ES-I3 (cell line): ENCODE results near the gene FERMT3.

Experiments used
- H3K36me3 ChIP-seq: 2 replicates; pipeline ENCODE4 v1.6.1; 2013; ENCODE audit warnings: mild to moderate bottlenecking, low read length, control low read depth, moderate library complexity; ENCODE audit not compliant: insufficient read depth
- H3K4me1 ChIP-seq: 2 replicates; pipeline ENCODE4 v1.6.1; 2013; ENCODE audit warnings: mild to moderate bottlenecking, control low read depth, low read length; ENCODE audit not compliant: insufficient read depth
- H3K9ac ChIP-seq: 2 replicates; pipeline ENCODE4 v1.6.1; 2013; ENCODE audit warnings: low read depth, mild to moderate bottlenecking, low read length, moderate library complexity
- H3K9me3 ChIP-seq: 2 replicates; pipeline ENCODE4 v1.6.1; 2013; ENCODE audit warnings: mild to moderate bottlenecking, low read length, moderate library complexity; ENCODE audit not compliant: control insufficient read depth, insufficient read depth

FERMT3 gene

DNA sequence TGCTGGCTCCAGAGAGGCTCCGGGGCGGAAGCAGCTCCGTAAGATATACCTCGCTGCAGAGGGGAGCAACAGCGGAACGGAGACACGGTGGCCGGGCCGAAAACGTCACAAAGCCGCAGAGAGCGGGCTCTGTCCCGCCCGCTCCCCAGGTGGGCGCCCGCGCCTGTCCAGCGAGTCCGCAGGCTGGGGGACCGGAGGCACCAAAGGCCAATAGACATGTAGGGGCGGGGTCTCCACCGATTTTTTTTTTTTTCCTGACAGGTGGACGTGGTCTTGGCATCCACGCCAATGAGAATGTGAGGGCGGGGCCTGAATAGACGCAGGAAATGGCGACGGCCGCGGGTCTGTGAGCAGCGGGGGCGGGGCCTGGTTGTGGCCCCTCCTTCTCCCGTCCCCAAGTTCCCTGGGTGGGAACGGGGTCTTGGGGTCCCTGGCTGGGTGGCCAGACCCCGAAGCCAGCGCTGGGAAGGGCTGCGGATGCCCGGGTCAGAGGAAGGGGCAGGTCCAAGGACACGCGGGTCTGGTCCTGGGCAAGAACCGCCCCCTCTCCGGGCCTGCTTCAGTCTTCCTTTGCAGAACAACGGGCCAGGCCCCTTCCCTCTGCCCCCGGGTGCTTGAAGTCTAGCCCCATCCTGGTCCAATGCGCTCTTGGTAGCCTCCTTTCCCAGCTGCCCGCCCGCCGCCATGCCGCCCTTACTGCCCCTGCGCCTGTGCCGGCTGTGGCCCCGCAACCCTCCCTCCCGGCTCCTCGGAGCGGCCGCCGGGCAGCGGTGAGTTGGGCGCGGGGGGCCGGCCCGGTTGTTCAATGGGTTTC, 23.9 kb downstream of the FERMT3 start, which contains the start of gene DNAJC4:
Gene DNAJC4 (plus strand): TSS at position 378 of the 814 bp plus-strand sequence. CDS start 307 bp downstream, at position 685.
- H3K4me1 ChIP-seq = peaks cover 7% of the 10 kb centered on the region; the same call in 1 of the 2 replicates
- no peaks in the 10 kb centered on the region for H3K36me3 ChIP-seq
- peak within 1 kb of the TSS; percentile 75 for H3K9ac ChIP-seq
- H3K9me3 ChIP-seq = no peaks in the 10 kb centered on the region

DNA sequence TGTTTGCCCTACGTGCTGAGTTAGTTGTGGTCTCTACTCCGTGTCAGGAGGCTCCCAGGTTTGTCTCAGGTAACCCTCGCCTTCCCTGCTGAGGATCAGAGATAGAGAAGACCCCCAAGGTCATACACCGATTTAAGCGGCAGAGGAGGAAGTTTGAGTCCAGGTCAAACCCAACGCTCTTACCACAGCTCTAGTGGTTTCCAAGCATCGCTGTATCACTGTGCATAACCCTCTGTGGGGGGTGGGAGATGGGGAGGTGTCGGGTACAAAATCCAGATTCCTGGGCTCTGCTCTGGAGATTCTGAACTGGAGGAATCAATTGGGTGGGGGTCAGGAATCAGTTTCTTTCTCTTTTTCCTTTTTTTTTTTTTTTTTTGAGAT, 24.5 kb downstream of the FERMT3 start:
- no peaks in the 10 kb centered on the region for H3K36me3 ChIP-seq
- peak overlapping the region; percentile 75 for H3K9ac ChIP-seq
- H3K4me1 ChIP-seq = peaks cover 7% of the 10 kb centered on the region; the same call in 1 of the 2 replicates
- H3K9me3 ChIP-seq = no peaks in the 10 kb centered on the region

DNA sequence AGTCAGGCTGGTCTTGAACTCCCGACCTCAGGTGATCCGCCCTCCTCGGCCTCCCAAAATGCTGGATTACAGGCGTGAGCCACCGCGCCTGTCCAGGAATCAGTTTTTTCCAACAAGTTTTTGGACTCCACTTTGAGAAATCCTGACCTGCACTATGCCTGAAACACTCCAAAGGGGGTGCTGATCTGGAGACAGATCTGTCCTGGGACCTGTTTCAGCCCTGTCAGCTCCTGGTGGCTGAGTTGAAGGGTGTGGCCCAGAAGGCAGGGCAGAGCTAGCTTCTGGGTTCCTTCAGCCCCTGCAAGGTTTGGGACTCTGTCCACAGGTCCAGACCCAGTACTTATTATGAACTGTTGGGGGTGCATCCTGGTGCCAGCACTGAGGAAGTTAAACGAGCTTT, 25.0 kb downstream of the FERMT3 start:
- Histone ChIP-seq H3K9ac (no peak overlapping the region; the same call in 1 of the 2 replicates), H3K9me3 (no peaks in the 10 kb centered on the region), H3K4me1 (peaks cover 7% of the 10 kb centered on the region; the same call in 1 of the 2 replicates), H3K36me3 (no peaks in the 10 kb centered on the region)

DNA sequence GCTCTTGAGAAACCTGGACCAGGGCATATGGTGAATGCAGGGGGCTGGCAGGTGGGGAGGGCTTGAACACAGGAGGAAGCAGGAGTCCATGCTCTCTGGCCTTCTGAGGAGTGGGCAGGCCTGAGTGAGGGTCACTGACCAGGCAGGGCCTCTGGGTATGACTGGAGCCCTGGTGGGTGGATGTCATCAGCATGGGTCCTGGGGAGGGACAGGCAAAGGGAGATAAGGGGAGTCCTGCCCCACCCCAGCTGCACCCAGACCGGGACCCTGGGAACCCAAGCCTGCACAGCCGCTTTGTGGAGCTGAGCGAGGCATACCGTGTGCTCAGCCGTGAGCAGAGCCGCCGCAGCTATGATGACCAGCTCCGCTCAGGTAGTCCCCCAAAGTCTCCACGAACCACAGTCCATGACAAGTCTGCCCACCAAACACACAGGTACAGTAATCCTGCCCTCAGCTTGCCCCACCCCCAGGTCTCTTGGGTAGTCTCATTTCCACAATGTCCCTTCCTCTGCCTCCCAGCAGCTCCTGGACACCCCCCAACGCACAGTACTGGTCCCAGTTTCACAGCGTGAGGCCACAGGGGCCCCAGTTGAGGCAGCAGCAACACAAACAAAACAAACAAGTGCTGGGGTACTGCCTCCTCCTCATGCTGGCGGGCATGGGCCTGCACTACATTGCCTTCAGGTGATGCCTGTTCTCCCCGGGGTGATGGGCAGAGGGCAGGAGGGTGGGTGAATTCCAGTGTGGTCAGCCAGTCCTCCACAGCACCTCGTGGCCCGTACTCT, 25.9 kb downstream of the FERMT3 start:
- H3K9ac ChIP-seq = no peak overlapping the region
- H3K4me1 ChIP-seq = peaks cover 7% of the 10 kb centered on the region; the same call in 1 of the 2 replicates

DNA sequence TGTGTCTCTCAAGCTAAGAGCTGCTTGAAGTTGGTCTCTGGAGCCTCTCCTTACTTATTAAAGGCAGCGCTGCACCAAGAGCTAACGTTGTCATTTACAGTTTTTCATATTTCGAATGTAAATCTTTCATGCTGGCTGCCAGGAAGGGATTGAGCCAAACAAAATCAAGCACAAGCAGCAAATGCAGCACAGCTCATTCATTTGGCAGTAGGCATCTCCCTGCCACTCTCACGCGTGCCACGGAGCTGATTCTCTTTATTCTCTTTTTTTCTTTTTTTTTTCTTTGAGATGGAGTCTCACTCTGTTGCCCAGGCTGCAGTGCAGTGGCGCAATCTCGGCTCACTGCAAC, 26.4 kb downstream of the FERMT3 start:
- Histone ChIP-seq H3K36me3 (no peaks in the 10 kb centered on the region), H3K4me1 (peaks cover 7% of the 10 kb centered on the region; the same call in 1 of the 2 replicates), H3K9me3 (no peaks in the 10 kb centered on the region), H3K9ac (no peak overlapping the region)

More for the DNA sequence above, 25.9 kb downstream of the FERMT3 start:
- no peaks in the 10 kb centered on the region for H3K9me3 ChIP-seq
- H3K36me3 ChIP-seq = no peaks in the 10 kb centered on the region

DNA sequence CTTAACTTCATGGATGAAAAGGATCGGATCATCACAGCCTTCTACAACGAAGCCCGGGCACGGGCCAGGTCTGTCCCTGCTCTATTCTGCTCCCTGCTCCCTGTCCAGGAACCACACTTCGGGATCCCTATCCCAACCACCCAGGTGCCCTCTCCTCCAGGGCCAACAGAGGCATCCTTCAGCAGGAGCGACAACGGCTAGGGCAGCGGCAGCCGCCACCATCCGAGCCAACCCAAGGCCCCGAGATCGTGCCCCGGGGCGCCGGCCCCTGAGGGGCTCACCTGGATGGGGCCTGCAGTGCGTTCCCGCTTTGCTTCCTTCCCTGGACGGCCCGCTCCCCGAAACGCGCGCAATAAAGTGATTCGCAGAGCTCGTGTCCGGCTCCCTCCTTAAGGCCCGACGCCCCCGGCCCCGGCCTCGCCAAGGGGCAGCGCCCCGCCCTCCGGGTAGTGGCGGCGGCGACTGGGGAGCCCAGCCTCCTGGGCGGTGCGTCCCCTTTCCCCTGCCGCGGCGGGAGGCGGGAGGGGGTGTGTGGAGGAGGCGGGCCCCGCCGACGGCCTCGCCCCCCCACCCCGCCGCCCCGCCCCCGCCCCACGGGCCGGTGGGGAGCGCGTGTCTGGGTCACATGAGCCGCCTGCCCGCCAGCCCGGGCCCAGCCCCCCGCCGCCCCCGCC, 27.5 kb downstream of the FERMT3 start, which contains the start of gene VEGFB:
Gene VEGFB (plus strand): TSS at position 672 of the 674 bp plus-strand sequence. CDS start 250 bp downstream, outside the sequence.
- no peaks in the 10 kb centered on the region for H3K36me3 ChIP-seq
- H3K9me3 ChIP-seq = no peaks in the 10 kb centered on the region
- peaks cover 7% of the 10 kb centered on the region; the same call in 1 of the 2 replicates for H3K4me1 ChIP-seq
- peak within 1 kb of the TSS; percentile 66 for H3K9ac ChIP-seq

DNA sequence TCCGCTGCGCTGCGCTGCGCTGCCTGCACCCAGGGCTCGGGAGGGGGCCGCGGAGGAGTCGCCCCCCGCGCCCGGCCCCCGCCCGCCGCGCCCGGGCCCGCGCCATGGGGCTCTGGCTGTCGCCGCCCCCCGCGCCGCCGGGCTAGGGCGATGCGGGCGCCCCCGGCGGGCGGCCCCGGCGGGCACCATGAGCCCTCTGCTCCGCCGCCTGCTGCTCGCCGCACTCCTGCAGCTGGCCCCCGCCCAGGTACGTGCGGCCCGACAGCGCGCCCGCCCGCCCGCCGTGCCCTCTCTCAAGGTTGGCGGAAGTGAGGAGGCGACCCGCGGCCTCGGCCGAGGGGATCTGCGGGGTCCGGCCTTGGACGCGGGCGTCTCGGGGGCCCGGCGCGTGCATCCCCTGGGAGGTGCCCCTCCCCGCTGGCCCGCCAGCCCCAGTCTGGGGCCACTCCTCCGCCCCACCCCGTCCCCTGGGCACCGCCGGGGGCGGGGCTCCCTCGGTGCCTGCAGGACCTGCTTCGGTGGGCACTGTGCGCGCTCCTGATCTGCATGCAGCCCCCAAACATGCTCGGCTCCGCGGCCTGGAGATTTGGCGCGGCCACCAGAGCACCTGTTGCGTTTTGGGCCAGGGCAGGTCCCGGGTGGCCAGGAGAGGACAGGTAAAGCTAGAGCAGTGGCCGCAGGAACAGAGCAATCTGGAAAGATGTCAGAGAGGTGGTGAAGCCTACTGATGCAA, 28.3 kb downstream of the FERMT3 start:
- peaks cover 4% of the 10 kb centered on the region; the same call in 1 of the 2 replicates for H3K4me1 ChIP-seq
- H3K9ac ChIP-seq = peak overlapping the region; percentile 53
- H3K9me3 ChIP-seq = no peaks in the 10 kb centered on the region
- no peaks in the 10 kb centered on the region for H3K36me3 ChIP-seq

DNA sequence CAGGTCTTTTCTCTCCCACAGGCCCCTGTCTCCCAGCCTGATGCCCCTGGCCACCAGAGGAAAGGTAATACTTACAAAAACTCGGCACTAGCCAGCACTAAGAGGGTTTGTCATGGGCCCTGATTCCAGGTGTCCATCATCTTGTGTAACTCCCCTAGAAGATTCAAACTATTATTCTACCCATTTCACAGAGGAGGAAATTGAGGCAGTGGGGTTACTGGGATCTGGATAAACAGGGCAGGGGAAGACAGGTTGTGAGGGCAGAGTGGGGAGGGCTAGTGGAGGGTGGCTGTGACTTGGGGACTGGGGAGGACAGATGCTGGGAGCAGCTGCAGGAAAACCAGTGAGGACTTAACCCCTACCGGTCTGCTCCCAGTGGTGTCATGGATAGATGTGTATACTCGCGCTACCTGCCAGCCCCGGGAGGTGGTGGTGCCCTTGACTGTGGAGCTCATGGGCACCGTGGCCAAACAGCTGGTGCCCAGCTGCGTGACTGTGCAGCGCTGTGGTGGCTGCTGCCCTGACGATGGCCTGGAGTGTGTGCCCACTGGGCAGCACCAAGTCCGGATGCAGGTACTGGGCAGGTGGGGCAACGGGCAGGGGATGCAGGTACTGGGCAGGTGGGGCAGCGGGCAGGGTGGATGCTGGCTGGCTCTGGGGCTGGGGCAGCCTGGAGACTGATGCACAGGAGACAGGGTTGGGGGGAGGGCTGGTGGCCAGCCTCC, 29.1 kb downstream of the FERMT3 start:
- Histone ChIP-seq H3K36me3 (no peaks in the 10 kb centered on the region), H3K9me3 (no peaks in the 10 kb centered on the region), H3K4me1 (peaks cover 9% of the 10 kb centered on the region), H3K9ac (peak overlapping the region; percentile 53)

DNA sequence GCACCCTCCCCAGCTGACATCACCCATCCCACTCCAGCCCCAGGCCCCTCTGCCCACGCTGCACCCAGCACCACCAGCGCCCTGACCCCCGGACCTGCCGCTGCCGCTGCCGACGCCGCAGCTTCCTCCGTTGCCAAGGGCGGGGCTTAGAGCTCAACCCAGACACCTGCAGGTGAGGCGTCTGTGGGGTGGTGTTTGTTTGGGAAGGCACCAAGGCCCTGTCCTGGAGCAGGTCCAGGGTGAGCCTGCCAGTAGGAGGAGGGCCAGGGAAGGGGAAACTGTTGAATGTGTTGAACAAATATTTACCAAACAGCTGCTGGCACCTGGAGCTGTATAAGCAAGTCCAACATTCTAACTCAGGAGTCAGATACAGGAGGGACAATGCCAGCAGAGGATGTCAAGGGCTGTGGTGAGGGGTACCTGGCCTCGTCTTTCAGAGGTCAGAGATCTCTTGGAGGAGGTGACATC, 31.0 kb downstream of the FERMT3 start:
- H3K4me1 ChIP-seq = peaks cover 5% of the 10 kb centered on the region
- no peaks in the 10 kb centered on the region for H3K9me3 ChIP-seq
- no peaks in the 10 kb centered on the region for H3K36me3 ChIP-seq
- no peak overlapping the region for H3K9ac ChIP-seq

DNA sequence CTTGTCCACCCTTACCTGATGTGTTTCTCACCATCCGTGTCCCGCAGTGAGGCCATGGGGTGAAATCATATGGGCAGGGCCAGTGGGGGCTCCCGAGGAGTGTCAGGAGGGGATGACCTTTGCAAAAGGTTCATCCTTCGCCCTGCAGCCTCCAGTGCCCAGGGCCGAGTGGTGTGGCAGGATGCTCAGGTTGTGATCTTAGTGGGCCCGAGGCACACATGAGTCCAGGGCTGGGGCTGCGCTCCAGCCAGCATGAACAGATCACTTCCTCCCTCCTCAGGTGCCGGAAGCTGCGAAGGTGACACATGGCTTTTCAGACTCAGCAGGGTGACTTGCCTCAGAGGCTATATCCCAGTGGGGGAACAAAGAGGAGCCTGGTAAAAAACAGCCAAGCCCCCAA, 31.6 kb downstream of the FERMT3 start:
- Histone ChIP-seq H3K36me3 (no peaks in the 10 kb centered on the region), H3K9me3 (no peaks in the 10 kb centered on the region), H3K4me1 (peaks cover 5% of the 10 kb centered on the region), H3K9ac (no peak overlapping the region)

DNA sequence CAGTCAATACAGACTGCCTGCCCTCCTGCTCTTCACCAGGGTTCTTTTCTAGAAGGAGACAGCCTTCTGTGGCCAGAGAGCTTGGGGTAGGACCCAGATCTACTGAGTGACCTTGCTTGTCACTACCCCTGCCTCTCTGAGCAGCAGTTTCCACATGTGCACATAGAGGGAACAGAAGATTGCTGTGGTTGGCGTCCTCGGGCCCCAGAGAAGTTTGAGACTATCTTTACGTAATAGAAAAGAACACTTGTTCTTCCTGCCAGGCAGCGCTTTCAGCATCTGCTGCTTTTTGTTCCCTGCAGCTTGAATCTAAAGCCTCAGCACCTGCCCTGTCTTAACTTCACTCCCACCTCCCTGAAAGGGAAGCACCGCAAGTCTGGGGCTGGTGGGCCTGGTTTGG, 32.5 kb downstream of the FERMT3 start:
- H3K9me3 ChIP-seq = no peaks in the 10 kb centered on the region
- H3K4me1 ChIP-seq = peaks cover 5% of the 10 kb centered on the region
- H3K9ac ChIP-seq = no peak overlapping the region
- H3K36me3 ChIP-seq = no peaks in the 10 kb centered on the region

DNA sequence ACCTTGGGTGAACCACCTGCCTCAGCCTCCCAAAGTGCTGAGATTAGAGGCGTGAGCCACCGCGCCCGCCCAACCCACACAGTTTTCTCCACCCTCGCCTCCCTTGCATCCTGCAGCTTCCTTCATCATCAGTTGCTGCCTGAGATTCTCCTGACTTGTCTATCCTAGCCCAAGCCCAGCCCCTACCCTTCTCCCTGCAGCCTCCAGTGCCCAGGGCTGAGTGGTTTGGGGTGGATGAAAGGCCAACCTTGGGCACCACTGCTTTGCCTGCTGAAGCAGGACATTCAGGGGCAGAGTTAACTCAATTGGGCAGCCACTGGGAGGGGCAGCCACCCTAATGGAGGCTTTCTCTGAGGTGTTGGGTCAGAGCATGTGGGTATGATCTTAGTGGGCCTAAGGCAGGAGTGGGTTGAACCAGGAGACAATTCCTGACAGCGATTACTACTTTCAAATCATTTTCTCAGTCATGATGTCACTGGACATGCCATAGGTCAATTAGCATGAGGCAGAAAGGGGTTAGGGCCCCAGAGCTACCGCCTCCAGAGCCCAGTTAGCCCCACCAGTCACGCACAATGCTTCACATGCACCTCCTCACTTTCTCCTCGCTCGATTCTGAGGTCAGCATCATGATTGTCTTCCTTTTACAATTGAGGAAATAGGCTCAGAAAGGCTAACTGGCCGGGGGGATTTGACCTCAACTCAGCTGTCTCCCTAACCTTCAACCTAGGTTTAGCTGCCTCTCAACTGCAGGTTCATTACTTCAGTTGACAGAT, 33.3 kb downstream of the FERMT3 start:
- Histone ChIP-seq H3K9ac (peak overlapping the region; percentile 99), H3K4me1 (peaks cover 5% of the 10 kb centered on the region), H3K9me3 (no peaks in the 10 kb centered on the region), H3K36me3 (no peaks in the 10 kb centered on the region)
